HEK293T (cell line): ENCODE data around the gene ANKRD33B.
A peak's percentile ranks its signal among the peaks of the same experiment; 100 is the strongest.

Experiments used
- CTCF ChIA-PET: fragments of 350-600 bp; formaldehyde crosslinking; extraction: SDS; loops from one replicate; lab custom pipeline; 2021; ENCODE audit warnings: antibody characterized with exemption, inconsistent platforms; lab: Yijun Ruan, JAX
- POLR2A ChIA-PET: fragments of 350-600 bp; formaldehyde crosslinking; extraction: SDS; loops from one replicate; lab custom pipeline; 2020; ENCODE audit warnings: antibody characterized with exemption, inconsistent platforms; lab: Yijun Ruan, JAX
- DNase-seq: peaks from one replicate; pipeline ENCODE4 v3.0.0; 2012; ENCODE audit warnings: mixed read lengths; ENCODE audit errors: extremely low spot score
- BHLHE40 ChIP-seq: fragments of 450-650 bp; IDR thresholded peaks from 2 replicates; pipeline ENCODE4 v1.6.1; 2016; ENCODE audit warnings: mild to moderate bottlenecking, moderate library complexity, borderline replicate concordance
- CTBP1 ChIP-seq: fragments of 450-650 bp; IDR thresholded peaks from 2 replicates; pipeline ENCODE4 v1.6.1; 2016; ENCODE audit warnings: borderline replicate concordance
- ELF4 ChIP-seq: fragments of 450-650 bp; IDR thresholded peaks from 2 replicates; pipeline ENCODE4 v1.6.1; 2017; ENCODE audit warnings: antibody characterized with exemption
- FOXA1 ChIP-seq: fragments of 450-650 bp; IDR thresholded peaks from 2 replicates; pipeline ENCODE4 v1.6.1; 2016; ENCODE audit warnings: mild to moderate bottlenecking
- FOXK2 ChIP-seq: fragments of 450-650 bp; IDR thresholded peaks from 2 replicates; pipeline ENCODE4 v1.6.1; 2016; ENCODE audit warnings: mild to moderate bottlenecking
- FOXM1 ChIP-seq: fragments of 450-650 bp; IDR thresholded peaks from 2 replicates; pipeline ENCODE4 v1.6.1; 2017; ENCODE audit warnings: mild to moderate bottlenecking, borderline replicate concordance
- L3MBTL2 ChIP-seq: fragments of 450-650 bp; conservative IDR thresholded peaks from 2 replicates; pipeline ENCODE4 v1.6.1; 2016; ENCODE audit warnings: mild to moderate bottlenecking
- LEF1 ChIP-seq: fragments of 450-650 bp; IDR thresholded peaks from 2 replicates; pipeline ENCODE4 v1.6.1; 2017; ENCODE audit warnings: mild to moderate bottlenecking, borderline replicate concordance
- NFRKB ChIP-seq: fragments of 450-650 bp; IDR thresholded peaks from 2 replicates; pipeline ENCODE4 v1.6.1; 2016; ENCODE audit warnings: mild to moderate bottlenecking, moderate library complexity
- PKNOX1 ChIP-seq: fragments of 450-650 bp; IDR thresholded peaks from 2 replicates; pipeline ENCODE4 v1.6.1; 2016
- SP1 ChIP-seq: fragments of 450-650 bp; IDR thresholded peaks from 2 replicates; pipeline ENCODE4 v1.6.1; 2017
- TARDBP ChIP-seq: fragments of 450-650 bp; IDR thresholded peaks from 2 replicates; pipeline ENCODE4 v1.6.1; 2016

ANKRD33B gene

GRCh38 chr5:10595672-10596309 lies 31.9 kb downstream of the ANKRD33B start:
- TF ChIP-seq CTBP1, result no peak
- no peak for TF ChIP-seq TARDBP
- TF ChIP-seq FOXM1, result no peak
- no peak for TF ChIP-seq ELF4
- no peak for TF ChIP-seq LEF1
- TF ChIP-seq NFRKB, result no peak
- TF ChIP-seq FOXA1, result no peak
- TF ChIP-seq L3MBTL2, result no peak
- no peak for TF ChIP-seq SP1
- CTCF ChIA-PET, result interaction anchor here (0.5 kb wide), 1 partner anchor 32 kb away, joined by 3 read pairs; no protein-coding TSS in a partner anchor
- POLR2A ChIA-PET, result no interaction called here
- peak; percentile 45 for DNase-seq

GRCh38 chr5:10596310-10596703 lies 32.4 kb downstream of the ANKRD33B start:
- TF ChIP-seq TARDBP, result no peak
- no peak for TF ChIP-seq NFRKB
- TF ChIP-seq PKNOX1, result no peak
- TF ChIP-seq LEF1, result no peak
- ChIA-PET CTCF (no interaction called here), POLR2A (no interaction called here)
- DNase-seq, result no peak

- CTCF ChIA-PET, result interaction anchor here (0.7 kb wide), 1 partner anchor 161 kb away, joined by 3 read pairs; no protein-coding TSS in a partner anchor
- POLR2A ChIA-PET, result no interaction called here
- no peak for TF ChIP-seq FOXK2
- no peak for TF ChIP-seq BHLHE40
- TF ChIP-seq L3MBTL2, result no peak
- no peak for TF ChIP-seq PKNOX1
- TF ChIP-seq FOXM1, result no peak
- DNase-seq, result no peak
These were observed 33.1 kb downstream of the ANKRD33B start for GRCh38 chr5:10596886-10597451.

GRCh38 chr5:10599113-10599512 lies 35.2 kb downstream of the ANKRD33B start:
- DNase-seq, result no peak
- CTCF ChIA-PET, result no interaction called here
- POLR2A ChIA-PET, result no interaction called here
- TF ChIP-seq PKNOX1 (no peak), FOXM1 (no peak)

DNA sequence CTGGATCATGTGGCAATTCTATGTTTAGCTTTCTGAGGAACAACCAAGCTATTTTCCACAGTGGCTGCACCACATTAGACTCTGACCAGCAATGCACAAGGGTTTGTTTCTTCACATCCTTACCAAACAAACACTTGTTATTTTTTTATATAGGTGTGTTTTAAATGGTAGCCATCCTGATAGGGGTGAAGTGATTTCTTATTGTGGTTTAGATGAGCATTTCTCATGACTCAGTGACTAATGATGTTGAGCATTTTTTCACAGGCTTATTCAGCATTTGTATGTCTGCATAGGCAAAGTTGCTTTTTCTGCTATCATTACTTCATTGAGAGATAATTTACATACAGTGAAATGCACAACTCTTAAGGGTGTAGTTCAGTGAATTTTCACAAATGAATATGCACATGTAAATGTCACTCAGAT lies 36.0 kb downstream of the ANKRD33B start:
- CTCF ChIA-PET, result no interaction called here
- POLR2A ChIA-PET, result no interaction called here
- TF ChIP-seq FOXA1 (no peak), CTBP1 (no peak), ELF4 (no peak), TARDBP (no peak), PKNOX1 (no peak)
- no peak for DNase-seq

- no peak for DNase-seq
- CTCF ChIA-PET, result interaction anchor here (0.7 to 1.8 kb wide), 2 partner anchors 27 to 103 kb away, joined by 3 to 5 read pairs; no protein-coding TSS in a partner anchor
- no peak for TF ChIP-seq BHLHE40
- TF ChIP-seq PKNOX1, result 0 out of 2 replicates have a peak, but pooled peaks have one; percentile 10
- POLR2A ChIA-PET, result interaction anchor here (1.2 kb wide), 1 partner anchor 26 kb away, joined by 4 read pairs; no protein-coding TSS in a partner anchor
These were observed 36.9 kb downstream of the ANKRD33B start for GRCh38 chr5:10600626-10601245.
